ENCODE results near the gene COG1.

COG1 gene

DNA sequence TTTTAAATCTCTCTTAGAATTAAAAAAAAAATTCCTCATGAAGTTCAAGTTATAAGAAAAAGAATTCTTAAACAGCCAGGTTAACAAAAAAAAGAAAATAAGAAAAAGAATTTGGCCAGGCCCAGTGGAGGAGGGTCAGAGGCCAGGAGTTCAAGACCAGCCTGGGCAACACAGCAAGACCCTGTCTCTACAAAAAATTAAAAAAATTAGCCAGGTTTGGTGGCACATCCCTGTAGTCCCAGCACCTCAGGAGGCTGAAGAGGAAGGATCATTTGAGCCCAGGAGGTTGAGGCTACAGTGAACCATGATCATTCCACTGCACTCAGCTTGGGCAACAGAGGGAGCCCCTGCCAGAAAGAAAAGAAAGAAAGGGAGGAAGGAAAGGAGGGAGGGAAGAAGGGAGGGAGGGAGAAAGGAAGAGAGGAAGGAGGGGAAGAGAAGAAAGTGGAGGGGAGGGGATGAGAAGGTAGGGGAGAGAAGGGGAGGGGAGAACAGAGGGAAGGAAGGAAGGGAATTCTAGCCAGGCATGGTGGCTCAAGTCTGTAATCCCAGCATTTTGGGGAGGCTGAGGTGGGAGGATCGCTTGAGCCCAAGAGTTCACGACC, 30.9 kb downstream of the COG1 start:
- Histone ChIP-seq H3K36me3 (peaks cover 23% of the 10 kb centered on the region), H3K9me3 (ENCODE audit: severe bottlenecking) (no peaks in the 10 kb centered on the region), H3K27ac (no peak overlapping the region), H3K4me3 (ENCODE audit: low read depth, low read length) (no peak overlapping the region), H3K27me3 (ENCODE audit: insufficient read depth, low read depth, severe bottlenecking) (no peaks in the 10 kb centered on the region)
- TF ChIP-seq, protein P1, sequence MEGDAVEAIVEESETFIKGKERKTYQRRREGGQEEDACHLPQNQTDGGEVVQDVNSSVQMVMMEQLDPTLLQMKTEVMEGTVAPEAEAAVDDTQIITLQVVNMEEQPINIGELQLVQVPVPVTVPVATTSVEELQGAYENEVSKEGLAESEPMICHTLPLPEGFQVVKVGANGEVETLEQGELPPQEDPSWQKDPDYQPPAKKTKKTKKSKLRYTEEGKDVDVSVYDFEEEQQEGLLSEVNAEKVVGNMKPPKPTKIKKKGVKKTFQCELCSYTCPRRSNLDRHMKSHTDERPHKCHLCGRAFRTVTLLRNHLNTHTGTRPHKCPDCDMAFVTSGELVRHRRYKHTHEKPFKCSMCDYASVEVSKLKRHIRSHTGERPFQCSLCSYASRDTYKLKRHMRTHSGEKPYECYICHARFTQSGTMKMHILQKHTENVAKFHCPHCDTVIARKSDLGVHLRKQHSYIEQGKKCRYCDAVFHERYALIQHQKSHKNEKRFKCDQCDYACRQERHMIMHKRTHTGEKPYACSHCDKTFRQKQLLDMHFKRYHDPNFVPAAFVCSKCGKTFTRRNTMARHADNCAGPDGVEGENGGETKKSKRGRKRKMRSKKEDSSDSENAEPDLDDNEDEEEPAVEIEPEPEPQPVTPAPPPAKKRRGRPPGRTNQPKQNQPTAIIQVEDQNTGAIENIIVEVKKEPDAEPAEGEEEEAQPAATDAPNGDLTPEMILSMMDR (IDR thresholded peaks at IDR 0.05; ENCODE audit: low read depth, low read length): no peak
- DNase-seq: no peak

GRCh38 chr17:73224237-73224636, 31.4 kb downstream of the COG1 start:
- DNase-seq: no peak
- TF ChIP-seq, protein P1 (IDR thresholded peaks at IDR 0.05; ENCODE audit: low read depth, low read length): no peak
- no peak overlapping the region for H3K27ac ChIP-seq
- no peaks in the 10 kb centered on the region for H3K9me3 ChIP-seq (ENCODE audit: severe bottlenecking)
- H3K4me3 ChIP-seq (ENCODE audit: low read depth, low read length): no peak overlapping the region
- H3K36me3 ChIP-seq: peaks cover 23% of the 10 kb centered on the region
- H3K27me3 ChIP-seq (ENCODE audit: insufficient read depth, low read depth, severe bottlenecking): no peaks in the 10 kb centered on the region

GRCh38 chr17:73224663-73225305, 31.9 kb downstream of the COG1 start:
- DNase-seq: no peak
- no peaks in the 10 kb centered on the region for H3K9me3 ChIP-seq (ENCODE audit: severe bottlenecking)
- TF ChIP-seq, protein P1 (IDR thresholded peaks at IDR 0.05; ENCODE audit: low read depth, low read length): no peak
- H3K27ac ChIP-seq: no peak overlapping the region
- H3K4me3 ChIP-seq (ENCODE audit: low read depth, low read length): no peak overlapping the region
- H3K36me3 ChIP-seq: peaks cover 23% of the 10 kb centered on the region
- H3K27me3 ChIP-seq (ENCODE audit: insufficient read depth, low read depth, severe bottlenecking): no peaks in the 10 kb centered on the region

DNA sequence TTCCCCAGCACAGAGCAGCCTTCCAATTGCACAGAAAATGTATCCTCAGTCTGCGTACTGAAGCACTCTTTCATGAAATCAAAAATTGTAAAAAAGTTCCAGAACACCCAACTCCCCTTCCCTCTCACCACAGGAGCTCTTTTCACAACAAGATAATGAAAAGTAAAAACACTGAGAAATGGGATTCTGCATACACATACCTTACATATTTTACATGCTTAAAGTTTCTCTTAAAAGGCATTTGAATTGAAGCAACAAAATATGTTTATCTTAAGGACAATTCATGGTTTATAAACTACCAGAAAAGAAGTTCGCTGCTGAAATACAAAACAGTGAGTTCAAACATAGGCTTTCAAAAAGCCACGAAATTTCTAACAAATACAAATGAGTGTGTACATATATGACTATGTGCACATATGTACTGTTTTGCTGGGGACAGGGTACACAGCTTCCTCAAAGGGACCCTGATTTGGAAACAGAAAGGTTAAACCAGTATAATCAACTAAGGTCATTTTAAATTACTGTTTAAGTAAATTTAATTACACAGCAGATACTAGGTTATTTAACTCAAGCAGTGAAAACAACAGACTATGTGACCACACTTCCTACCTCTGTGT, 33.8 kb downstream of the COG1 start:
- Histone ChIP-seq H3K27me3 (ENCODE audit: insufficient read depth, low read depth, severe bottlenecking) (no peaks in the 10 kb centered on the region), H3K27ac (no peak overlapping the region), H3K9me3 (ENCODE audit: severe bottlenecking) (no peaks in the 10 kb centered on the region), H3K4me3 (ENCODE audit: low read depth, low read length) (no peak overlapping the region), H3K36me3 (peaks cover 20% of the 10 kb centered on the region)
- TF ChIP-seq, protein P1 (IDR thresholded peaks at IDR 0.05; ENCODE audit: low read depth, low read length): no peak
- DNase-seq: no peak

GRCh38 chr17:73227379-73227778, 34.5 kb downstream of the COG1 start:
- TF ChIP-seq, protein P1 (IDR thresholded peaks at IDR 0.05; ENCODE audit: low read depth, low read length): no peak
- no peaks in the 10 kb centered on the region for H3K27me3 ChIP-seq (ENCODE audit: insufficient read depth, low read depth, severe bottlenecking)
- H3K36me3 ChIP-seq: peaks cover 23% of the 10 kb centered on the region
- no peak for DNase-seq
- H3K4me3 ChIP-seq (ENCODE audit: low read depth, low read length): no peak overlapping the region
- no peak overlapping the region for H3K27ac ChIP-seq
- no peaks in the 10 kb centered on the region for H3K9me3 ChIP-seq (ENCODE audit: severe bottlenecking)

All from WERI-Rb-1 (cell line).